Transverse colon (tissue), 4 donors: ENCODE results near the gene FXYD6. TPM values are rescaled to one million over a fixed set of nuclear protein-coding genes. Genes with fewer than 3 reads are reported as not detected.

Experiments used
- DNase-seq: peaks from one replicate; pipeline ENCODE4 v3.0.0-alpha.2; 2019
- H3K27ac ChIP-seq, 4 donors: fragments of 200-600 bp; sonication (generic); 2 replicates each; pipeline ENCODE4 v1.5.1; 2016 to 2018; ENCODE audit warnings: inconsistent platforms in 4 of 4
- H3K27me3 ChIP-seq: fragments of 200-600 bp; sonication (generic); 2 replicates; pipeline ENCODE4 v1.5.1; 2017; ENCODE audit warnings: inconsistent platforms
- H3K36me3 ChIP-seq, 4 donors: fragments of 200-600 bp; sonication (generic); 2 replicates each; pipeline ENCODE4 v1.5.1; 2017 to 2019; ENCODE audit warnings: inconsistent platforms in 4 of 4
- H3K4me1 ChIP-seq, 4 donors: fragments of 200-600 bp; sonication (generic); 2 replicates each; pipeline ENCODE4 v1.5.1; 2017 to 2020; ENCODE audit warnings: inconsistent platforms in 4 of 4
- H3K4me3 ChIP-seq, 4 donors: fragments of 200-600 bp; sonication (generic); 1 replicate in 1 of 4; 2 replicates in 3 of 4; pipeline versions ENCODE4 v1.5.1 to v1.6.1; 2017 to 2019; ENCODE audit warnings: inconsistent platforms in 4 of 4
- H3K9me3 ChIP-seq, 2 donors: fragments of 200-600 bp; sonication (generic); 2 replicates each; pipeline ENCODE4 v1.5.1; 2017 to 2019; ENCODE audit warnings: inconsistent platforms in 2 of 2
- CTCF ChIP-seq, 5 experiments: fragments of 200-600 bp in 3 of 5; fragments of 450-650 bp in 2 of 5; sonication (generic) in 3 of 5; IDR thresholded peaks; 1 replicate in 2 of 5; 2 replicates in 3 of 5; pipeline ENCODE4 v1.5.1; 2016 to 2017; ENCODE audit warnings: antibody characterized with exemption in 5 of 5, inconsistent platforms in 3 of 5, mild to moderate bottlenecking in 2 of 5, moderate library complexity in 1 of 5
- EP300 ChIP-seq: sonication (generic); formaldehyde crosslinking; IDR thresholded peaks from one replicate; pipeline ENCODE4 v1.6.1; 2017; ENCODE audit warnings: antibody characterized with exemption, low read depth
- POLR2A ChIP-seq: fragments of 450-650 bp; IDR thresholded peaks from one replicate; pipeline ENCODE4 v1.6.1; 2016; ENCODE audit warnings: antibody characterized with exemption, mild to moderate bottlenecking, moderate library complexity
- POLR2AphosphoS5 ChIP-seq, 3 donors: sonication (generic); formaldehyde crosslinking; IDR thresholded peaks; one replicate each; pipeline ENCODE4 v1.6.1; 2016; ENCODE audit warnings: antibody characterized with exemption in 3 of 3
- WGBS, 2 donors: methylation state at CpG; one replicate each; pipeline ENCODE4 v1.1.5; 2018; ENCODE audit warnings: low coverage in 1 of 2; 5-methylcytosine and 5-hydroxymethylcytosine counted together
- in situ Hi-C, 4 donors: fragments of 200-750 bp; cut with MboI; loops; one replicate each; pipeline versions ENCODE4 v1.15.0 to v1.15.1; 2017; ENCODE audit warnings: low sequenced_read_pairs in 3 of 4, low pct_ligation_motif_present in 1 of 4, low pct_unique_long_range_greater_than_20kb in 1 of 4
- intact Hi-C: fragments of 100-400 bp; cut with DNase I; formaldehyde crosslinking; loops from one replicate; pipeline ENCODE4 v1.15.1; 2023; ENCODE audit warnings: low total_unique reads
- total RNA-seq, 4 donors: library from RNA; depleted of rRNA; stranded (reverse); fragments of >200 nt; gene quantifications; one replicate each; pipeline ENCODE4 v1.1.0, GENCODE V29; 2016

Gene FXYD6
- total RNA-seq, 4 donors from 2014 or later: 29.2 to 62.5 (median 46.0) TPM

- Histone ChIP-seq H3K27ac (no peak overlapping the region), H3K4me3 (no peak overlapping the region), H3K27me3 (no peaks in the 10 kb centered on the region), H3K4me1 (no peaks in the 10 kb centered on the region), H3K9me3 (no peaks in the 10 kb centered on the region), H3K36me3 (no peaks in the 10 kb centered on the region)
- WGBS, 2 donors: 70 to 80% methylated on average over 2 to 7 of the region's 9 CpGs
- TF ChIP-seq EP300 (no peak), POLR2A (no peak), POLR2AphosphoS5 (IDR thresholded peaks at IDR 0.05) (no peak), CTCF (IDR thresholded peaks at IDR 0.05) (no peak)
- in situ Hi-C loops: no loop called here
- no peak for DNase-seq
- intact Hi-C loops: no loop called here
Measured at GRCh38 chr11:117915672-117916235, 39.3 kb upstream of the FXYD6 start.

GRCh38 chr11:117914991-117915618, 38.6 kb upstream of the FXYD6 start:
- TF ChIP-seq CTCF (IDR thresholded peaks at IDR 0.05): no peak
- TF ChIP-seq EP300: no peak
- no peak for TF ChIP-seq POLR2A
- TF ChIP-seq POLR2AphosphoS5 (IDR thresholded peaks at IDR 0.05): no peak
- WGBS, 2 donors: 61 to 100% methylated on average over 1 to 8 of the region's 10 CpGs
- no peak overlapping the region for H3K4me3 ChIP-seq
- H3K27me3 ChIP-seq: no peaks in the 10 kb centered on the region
- DNase-seq: no peak
- intact Hi-C loops: no loop called here
- in situ Hi-C loops: no loop called here
- no peaks in the 10 kb centered on the region for H3K4me1 ChIP-seq
- no peaks in the 10 kb centered on the region for H3K9me3 ChIP-seq
- H3K27ac ChIP-seq: no peak overlapping the region
- no peaks in the 10 kb centered on the region for H3K36me3 ChIP-seq

GRCh38 chr11:117914398-117914761, 37.9 kb upstream of the FXYD6 start:
- intact Hi-C loops: no loop called here
- Histone ChIP-seq H3K9me3 (no peaks in the 10 kb centered on the region), H3K36me3 (no peaks in the 10 kb centered on the region), H3K4me3 (no peak overlapping the region), H3K27me3 (no peaks in the 10 kb centered on the region), H3K27ac (no peak overlapping the region), H3K4me1 (no peaks in the 10 kb centered on the region)
- 86% methylated on average over 5 of the region's 5 CpGs; no CpG with 5 or more reads in 1 of the 2 donors for WGBS, 2 donors
- in situ Hi-C loops: no loop called here
- no peak for DNase-seq
- TF ChIP-seq POLR2A: no peak
- TF ChIP-seq POLR2AphosphoS5 (IDR thresholded peaks at IDR 0.05): no peak

- Histone ChIP-seq H3K9me3 (no peaks in the 10 kb centered on the region), H3K27ac (no peak overlapping the region), H3K4me1 (no peaks in the 10 kb centered on the region), H3K27me3 (no peaks in the 10 kb centered on the region), H3K36me3 (no peaks in the 10 kb centered on the region), H3K4me3 (no peak overlapping the region)
- in situ Hi-C loops: no loop called here
- intact Hi-C loops: no loop called here
- no peak for DNase-seq
- TF ChIP-seq POLR2AphosphoS5 (IDR thresholded peaks at IDR 0.05) (no peak), POLR2A (no peak), CTCF (IDR thresholded peaks at IDR 0.05) (no peak), EP300 (no peak)
- WGBS, 2 donors: 96% methylated on average over 9 of the region's 9 CpGs; no CpG with 5 or more reads in 1 of the 2 donors
Measured at GRCh38 chr11:117913736-117914397, 37.4 kb upstream of the FXYD6 start.
